ENCODE measurements around the gene FBP1. TPM values are rescaled to one million over a fixed set of nuclear protein-coding genes. Genes with fewer than 3 reads are reported as not detected.
A peak's percentile ranks its signal among the peaks of the same experiment; 100 is the strongest.

FBP1 gene
- total and polyA plus RNA-seq, 12 donors = 2.1 to 61.1 (median 33.9) TPM

DNA sequence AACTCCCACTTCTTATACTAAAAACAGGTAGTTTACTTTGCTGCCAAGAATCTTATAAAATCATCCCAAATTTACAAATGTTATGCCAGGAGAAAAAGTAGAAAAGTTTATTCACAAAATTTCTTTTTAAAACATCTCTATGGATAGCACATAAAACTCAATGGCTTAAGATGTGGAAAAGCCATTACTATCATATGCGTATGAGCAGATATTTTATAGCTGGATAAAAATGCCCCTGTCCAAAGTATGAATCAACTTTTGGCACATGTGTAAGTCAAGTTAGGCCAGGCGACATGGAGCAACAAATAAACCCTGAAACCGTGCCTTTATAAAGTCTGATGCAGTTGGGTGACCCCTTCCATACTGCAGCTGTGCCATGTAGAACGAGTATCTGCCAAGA, 38.6 kb upstream of the FBP1 start:
- 65 to 82% (median 77%) methylated on average over 4 of the region's 4 CpGs for WGBS, 4 donors
- Histone ChIP-seq H3K9me3 (replicated peaks in 1 of 3) (no peaks in the 10 kb centered on the region), H3K4me1 (replicated peaks in 1 of 2) (no peaks in the 10 kb centered on the region), H3K4me3 (no peak overlapping the region), H3K27ac (no peak overlapping the region), H3K36me3 (replicated peaks in 1 of 2) (no peaks in the 10 kb centered on the region), H3K27me3 (no peaks in the 10 kb centered on the region)
- TF ChIP-seq, protein P1, sequence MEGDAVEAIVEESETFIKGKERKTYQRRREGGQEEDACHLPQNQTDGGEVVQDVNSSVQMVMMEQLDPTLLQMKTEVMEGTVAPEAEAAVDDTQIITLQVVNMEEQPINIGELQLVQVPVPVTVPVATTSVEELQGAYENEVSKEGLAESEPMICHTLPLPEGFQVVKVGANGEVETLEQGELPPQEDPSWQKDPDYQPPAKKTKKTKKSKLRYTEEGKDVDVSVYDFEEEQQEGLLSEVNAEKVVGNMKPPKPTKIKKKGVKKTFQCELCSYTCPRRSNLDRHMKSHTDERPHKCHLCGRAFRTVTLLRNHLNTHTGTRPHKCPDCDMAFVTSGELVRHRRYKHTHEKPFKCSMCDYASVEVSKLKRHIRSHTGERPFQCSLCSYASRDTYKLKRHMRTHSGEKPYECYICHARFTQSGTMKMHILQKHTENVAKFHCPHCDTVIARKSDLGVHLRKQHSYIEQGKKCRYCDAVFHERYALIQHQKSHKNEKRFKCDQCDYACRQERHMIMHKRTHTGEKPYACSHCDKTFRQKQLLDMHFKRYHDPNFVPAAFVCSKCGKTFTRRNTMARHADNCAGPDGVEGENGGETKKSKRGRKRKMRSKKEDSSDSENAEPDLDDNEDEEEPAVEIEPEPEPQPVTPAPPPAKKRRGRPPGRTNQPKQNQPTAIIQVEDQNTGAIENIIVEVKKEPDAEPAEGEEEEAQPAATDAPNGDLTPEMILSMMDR (IDR thresholded peaks at IDR 0.05) = no peak
- no peak for TF ChIP-seq POLR2A (IDR thresholded peaks at IDR 0.05)
- intact Hi-C loops (cut with DNase I) = no loop called here
- no peak for DNase-seq

DNA sequence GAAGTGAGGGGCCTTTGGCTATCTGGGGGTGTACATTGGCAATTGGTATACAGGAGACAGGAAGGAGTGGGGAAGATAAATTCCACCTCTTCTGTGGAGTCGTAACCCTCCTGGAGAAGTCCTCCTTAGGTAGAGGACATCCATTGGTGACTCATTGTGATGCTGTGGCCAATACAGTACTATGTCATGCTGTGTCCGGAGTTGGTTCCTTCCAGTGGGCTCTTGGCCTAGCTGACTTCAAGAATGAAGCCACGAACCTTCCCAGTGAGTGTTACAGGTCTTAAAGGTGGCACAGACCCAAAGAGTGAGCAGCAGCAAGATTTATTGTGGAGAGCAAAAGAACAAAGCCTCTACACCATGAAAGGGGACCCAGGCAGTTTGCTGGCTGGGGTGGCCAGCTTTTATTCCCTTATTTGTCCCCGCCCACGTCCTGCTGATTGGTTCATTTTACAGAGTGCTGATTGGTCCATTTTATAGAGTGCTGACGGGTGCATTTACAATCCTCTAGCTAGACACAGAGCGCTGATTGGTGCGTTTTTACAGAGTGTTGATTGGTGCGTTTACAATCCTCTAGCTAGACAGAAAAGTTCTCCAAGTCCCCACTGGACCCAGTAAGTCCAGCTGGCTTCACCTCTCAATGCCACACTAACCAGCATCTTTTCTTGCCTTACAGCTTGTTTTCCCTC, 37.3 kb upstream of the FBP1 start:
- WGBS, 4 donors = 87 to 91% (median 90%) methylated on average over 9 of the region's 9 CpGs
- Histone ChIP-seq H3K27me3 (no peaks in the 10 kb centered on the region), H3K4me1 (replicated peaks in 1 of 2) (no peaks in the 10 kb centered on the region), H3K9me3 (replicated peaks in 1 of 3) (no peaks in the 10 kb centered on the region), H3K4me3 (no peak overlapping the region), H3K36me3 (replicated peaks in 1 of 2) (no peaks in the 10 kb centered on the region), H3K27ac (peak overlapping the region in 1 of 5 donors; percentile 36)
- TF ChIP-seq POLR2A (IDR thresholded peaks at IDR 0.05) = no peak
- TF ChIP-seq, protein P1 (IDR thresholded peaks at IDR 0.05) = no peak
- no peak for DNase-seq
- intact Hi-C loops (cut with DNase I) = no loop called here

DNA sequence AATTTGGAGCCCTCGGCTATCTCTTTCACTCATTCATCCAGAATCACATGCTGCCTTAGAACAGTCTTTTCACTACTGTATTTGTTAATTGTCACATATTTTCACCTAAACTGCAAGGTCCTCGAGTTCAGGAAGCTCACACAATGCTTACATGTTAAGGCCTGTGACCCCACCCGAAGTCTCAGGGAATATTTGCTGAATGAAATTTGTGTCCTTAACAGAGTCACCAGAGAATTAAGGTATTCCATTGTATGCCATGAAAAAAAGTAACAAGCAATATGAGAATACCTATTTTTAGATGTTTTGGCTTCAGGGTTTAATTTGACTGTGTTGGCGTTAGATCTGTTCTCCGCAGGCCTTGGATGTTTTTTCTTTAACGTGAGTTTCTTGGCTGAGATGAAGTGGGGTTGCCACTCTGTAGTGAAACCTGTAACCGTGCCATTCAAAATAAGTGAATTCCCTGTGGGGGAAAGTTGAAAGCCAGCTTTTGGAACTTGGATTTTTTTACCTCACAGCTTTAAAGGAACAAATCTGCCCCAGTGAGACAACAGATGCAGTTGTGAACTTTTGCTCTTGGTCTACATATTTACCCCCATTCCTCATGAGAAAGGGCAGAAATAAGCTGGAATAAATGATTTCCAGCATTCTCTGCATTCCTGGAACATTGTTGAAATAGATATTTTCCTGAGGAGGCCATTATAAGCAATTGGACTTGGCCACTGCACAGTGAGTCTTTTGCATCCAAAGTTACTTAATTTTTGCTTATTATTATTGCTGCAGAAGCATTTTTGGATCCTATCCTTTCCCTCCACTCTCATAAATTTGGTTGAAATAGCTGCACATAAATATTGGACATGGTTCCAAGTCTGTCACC, 35.9 kb upstream of the FBP1 start:
- 55 to 63% (median 60%) methylated on average over 7 of the region's 7 CpGs for WGBS, 4 donors
- no peaks in the 10 kb centered on the region for H3K9me3 ChIP-seq (replicated peaks in 1 of 3)
- no peaks in the 10 kb centered on the region for H3K27me3 ChIP-seq
- intact Hi-C loops (cut with DNase I) = no loop called here
- no peak overlapping the region for H3K4me3 ChIP-seq
- no peaks in the 10 kb centered on the region for H3K36me3 ChIP-seq (replicated peaks in 1 of 2)
- H3K27ac ChIP-seq = peak overlapping the region in 2 of 5 donors; percentile 56 to 58
- DNase-seq = no peak
- no peaks in the 10 kb centered on the region for H3K4me1 ChIP-seq (replicated peaks in 1 of 2)
- TF ChIP-seq, protein P1 (IDR thresholded peaks at IDR 0.05) = no peak
- no peak for TF ChIP-seq POLR2A (IDR thresholded peaks at IDR 0.05)

DNA sequence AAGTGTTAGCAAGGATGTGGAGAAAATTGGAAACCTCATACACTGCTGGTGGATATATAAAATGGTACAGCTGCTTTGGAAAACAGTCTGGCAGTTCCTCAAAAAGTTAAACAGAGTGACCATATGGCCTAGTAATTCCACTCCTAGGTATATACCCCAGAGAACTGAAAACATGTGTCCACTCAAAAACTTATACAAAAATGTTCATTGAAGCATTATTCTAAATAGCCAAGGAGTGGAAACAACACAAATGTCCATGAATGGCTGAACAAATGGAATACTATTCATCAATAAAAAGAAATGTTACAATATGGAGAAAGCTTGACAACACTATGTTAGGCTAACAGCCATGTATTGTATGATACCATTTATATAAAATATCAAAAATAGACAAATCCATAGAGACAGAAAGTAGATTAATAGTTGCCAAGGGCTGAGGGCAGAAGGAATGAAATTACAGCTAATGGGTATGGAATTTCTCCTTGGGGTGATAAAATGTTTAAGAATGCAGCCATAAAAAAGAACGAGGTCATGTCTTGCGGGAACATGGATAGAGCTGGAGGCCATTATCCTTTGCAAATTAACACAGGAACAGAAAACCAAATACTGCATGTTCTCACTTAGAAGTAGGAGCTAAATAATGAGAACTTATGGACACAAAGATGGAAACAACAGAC, 33.6 kb upstream of the FBP1 start:
- TF ChIP-seq, protein P1 (IDR thresholded peaks at IDR 0.05) = no peak
- TF ChIP-seq POLR2A (IDR thresholded peaks at IDR 0.05) = no peak
- DNase-seq = no peak
- Histone ChIP-seq H3K4me3 (no peak overlapping the region), H3K27ac (peak overlapping the region in 1 of 5 donors; percentile 68), H3K36me3 (replicated peaks in 1 of 2) (no peaks in the 10 kb centered on the region), H3K9me3 (replicated peaks in 1 of 3) (no peaks in the 10 kb centered on the region), H3K27me3 (no peaks in the 10 kb centered on the region), H3K4me1 (replicated peaks in 1 of 2) (peaks cover 13 to 14% of the 10 kb centered on the region in 2 donors)
- 34 to 54% (median 51%) methylated on average over 2 of the region's 2 CpGs for WGBS, 4 donors
- intact Hi-C loops (cut with DNase I) = no loop called here
